HG03442 (cell line): ENCODE measurements around the gene ZFC3H1.
"Not testable (repeated sequence)": the region's sequence is repeated elsewhere in the genome, so short reads cannot be mapped to it uniquely, and the experiment has no call there.

Experiments
- ATAC-seq: cut with Tn5 transposase; IDR thresholded peaks from one replicate; pipeline ENCODE4 v1.9.1; 2021; ENCODE audit warnings: mild to moderate bottlenecking, moderate library complexity; ENCODE audit not compliant: unreplicated experiment

ZFC3H1 gene

GRCh38 chr12:71663561-71664410 lies at the start of gene ZFC3H1, which contains the start of gene THAP2:
Gene ZFC3H1, minus strand, starts transcription at chr12:71663848. Its CDS starts 238 bp downstream, at chr12:71663610.
Gene THAP2, plus strand, starts transcription at chr12:71664301. Its CDS starts 209 bp downstream, at chr12:71664510.
- peak; percentile 89 for ATAC-seq

GRCh38 chr12:71710276-71711125 lies 46.9 kb upstream of the ZFC3H1 start:
- ATAC-seq, result no peak

- no peak for ATAC-seq
These were observed 45.0 kb upstream of the ZFC3H1 start for GRCh38 chr12:71708658-71709057.

GRCh38 chr12:71704920-71705319 lies 41.3 kb upstream of the ZFC3H1 start:
- no peak for ATAC-seq

- ATAC-seq, result no peak
These were observed 39.6 kb upstream of the ZFC3H1 start for GRCh38 chr12:71703206-71703605.

GRCh38 chr12:71702590-71702989 lies 38.9 kb upstream of the ZFC3H1 start:
- ATAC-seq, result no peak

GRCh38 chr12:71702181-71702580 lies 38.5 kb upstream of the ZFC3H1 start:
- not testable (repeated sequence) for ATAC-seq

- no peak for ATAC-seq
These were observed 32.1 kb upstream of the ZFC3H1 start for GRCh38 chr12:71695782-71696181.

- ATAC-seq, result peak; percentile 86
These were observed 30.6 kb upstream of the ZFC3H1 start for GRCh38 chr12:71694099-71694820.

GRCh38 chr12:71693651-71694050 lies 30.0 kb upstream of the ZFC3H1 start:
- ATAC-seq, result peak; percentile 14

GRCh38 chr12:71693126-71693525 lies 29.5 kb upstream of the ZFC3H1 start:
- ATAC-seq, result no peak

GRCh38 chr12:71691504-71692129 lies 28.0 kb upstream of the ZFC3H1 start:
- no peak for ATAC-seq

GRCh38 chr12:71688961-71689570 lies 25.4 kb upstream of the ZFC3H1 start:
- no peak for ATAC-seq

- not testable (repeated sequence) for ATAC-seq
These were observed 23.5 kb upstream of the ZFC3H1 start for GRCh38 chr12:71687172-71687571.

- ATAC-seq, result no peak
These were observed 23.0 kb upstream of the ZFC3H1 start for GRCh38 chr12:71686658-71687025.

- peak; percentile 86 for ATAC-seq
These were observed 22.4 kb upstream of the ZFC3H1 start, which contains the start of gene TMEM19 for GRCh38 chr12:71685914-71686657. Gene TMEM19, plus strand, starts transcription at chr12:71686082. Its CDS starts 599 bp downstream, at chr12:71686681.

GRCh38 chr12:71685312-71685906 lies 21.8 kb upstream of the ZFC3H1 start:
- ATAC-seq, result no peak

- ATAC-seq, result no peak
These were observed 20.4 kb upstream of the ZFC3H1 start for GRCh38 chr12:71684081-71684480.

- no peak for ATAC-seq
These were observed 20.0 kb upstream of the ZFC3H1 start for GRCh38 chr12:71683633-71684032.
